Right lobe of liver (tissue), 6 donors: ENCODE data around the gene RIPK4. TPM values are rescaled to one million over a fixed set of nuclear protein-coding genes. Genes with fewer than 3 reads are reported as not detected.

Source experiments
- ATAC-seq, 4 donors: fragments of 200-7000 bp; cut with Tn5 transposase; one replicate each; pipeline ENCODE4 v1.9.1; 2020; ENCODE audit warnings: mild to moderate bottlenecking in 4 of 4, moderate library complexity in 4 of 4
- DNase-seq, 3 donors: peaks; one replicate each; pipeline ENCODE4 v3.0.0-alpha.2; 2020
- H3K27ac ChIP-seq, 3 donors: fragments of 200-600 bp; one replicate each; pipeline ENCODE4 v1.8.0; 2022
- H3K27me3 ChIP-seq, 2 donors: fragments of 200-600 bp; one replicate each; pipeline ENCODE4 v1.8.0; 2022
- H3K36me3 ChIP-seq, 4 donors: fragments of 200-600 bp; sonication (generic) in 1 of 4; one replicate each; pipeline versions ENCODE4 v1.5.1 to v1.8.0; 2017 to 2022; ENCODE audit warnings: control low read depth in 1 of 4
- H3K4me1 ChIP-seq, 4 donors: fragments of 200-600 bp; sonication (generic) in 1 of 4; one replicate each; pipeline versions ENCODE4 v1.5.1 to v1.8.0; 2017 to 2022; ENCODE audit warnings: control low read depth in 1 of 4
- H3K4me3 ChIP-seq, 3 donors: fragments of 200-600 bp; one replicate each; pipeline ENCODE4 v1.8.0; 2022
- H3K9me3 ChIP-seq, 4 donors: fragments of 200-600 bp; sonication (generic) in 1 of 4; one replicate each; pipeline versions ENCODE4 v1.5.1 to v1.8.0; 2017 to 2022; ENCODE audit warnings: control low read depth in 1 of 4
- CTCF ChIP-seq, 4 donors: fragments of 200-600 bp in 3 of 4; fragments of 450-650 bp in 1 of 4; IDR thresholded peaks; one replicate each; pipeline versions ENCODE4 v1.5.1 to v1.8.0; 2016 to 2022; ENCODE audit warnings: antibody characterized with exemption in 4 of 4, mild to moderate bottlenecking in 2 of 4
- POLR2A ChIP-seq: fragments of 450-650 bp; IDR thresholded peaks from one replicate; pipeline ENCODE4 v1.6.1; 2017; ENCODE audit warnings: antibody characterized with exemption, mild to moderate bottlenecking
- WGBS: methylation state at CpG from one replicate; pipeline ENCODE4 v1.1.6; 2018; ENCODE audit warnings: low coverage, low lambda C conversion rate; ENCODE audit not compliant: insufficient coverage; ENCODE audit errors: missing lambda C conversion rate; 5-methylcytosine and 5-hydroxymethylcytosine counted together
- intact Hi-C, 2 donors: fragments of 100-400 bp; cut with DNase I; formaldehyde crosslinking; loops; one replicate each; pipeline versions ENCODE4 v1.11.2 to v1.14.1; 2022
- total RNA-seq, 6 experiments: library from RNA; depleted of rRNA in 2 of 6; stranded (reverse); fragments of >200 nt in 2 of 6; fragmentation: NEBNext Ultra II Directional in 3 of 6; extraction: Animal tissue kit (Norgen Biotek cat#: 25700) in 3 of 6; gene quantifications; one replicate each; pipeline versions ENCODE4 v1.1.0 to v1.2.4, GENCODE V29; 2016 to 2023
- donor health status: DM: no; HTN: yes; CAD: no.
- donor health status: DM: no; HTN: no; CAD: no.
- donor health status: DM: no; HTN: no; CAD: no.
- donor health status: DM: no; HTN: yes; CAD: no.
- donor health status: DM: no; HTN: yes; CAD: no.

RIPK4 gene
- total RNA-seq, 6 experiments from 2014 or later: 6.7 to 18.7 (median 12.7) TPM

- Histone ChIP-seq H3K27me3 (no peaks in the 10 kb centered on the region), H3K27ac (no peak overlapping the region), H3K4me1 (no peaks in the 10 kb centered on the region), H3K4me3 (no peak overlapping the region), H3K36me3 (peaks cover 0 to 34% (median 14%) of the 10 kb centered on the region in 4 donors), H3K9me3 (no peaks in the 10 kb centered on the region)
- no peak for DNase-seq
- intact Hi-C loops: no loop called here
- 83% methylated on average over 7 of the region's 9 CpGs for WGBS
- no peak for ATAC-seq
- TF ChIP-seq POLR2A (no peak), CTCF (IDR thresholded peaks at IDR 0.05) (no peak)
These were observed 29.1 kb downstream of the RIPK4 start for GRCh38 chr21:41737651-41738324.

- H3K4me3 ChIP-seq: no peak overlapping the region
- H3K36me3 ChIP-seq: peaks cover 0 to 22% (median 9%) of the 10 kb centered on the region in 4 donors
- intact Hi-C loops: no loop called here
- no peaks in the 10 kb centered on the region for H3K4me1 ChIP-seq
- no peaks in the 10 kb centered on the region for H3K9me3 ChIP-seq
- no peaks in the 10 kb centered on the region for H3K27me3 ChIP-seq
- DNase-seq (peak in 1 of 3 donors; percentile 49), ATAC-seq (peak in 1 of 4 donors; percentile 30)
- no CpG with 5 or more reads among the region's 2 CpGs for WGBS
- no peak for TF ChIP-seq CTCF (IDR thresholded peaks at IDR 0.05)
- TF ChIP-seq POLR2A: no peak
- H3K27ac ChIP-seq: no peak overlapping the region
These were observed 30.4 kb downstream of the RIPK4 start for GRCh38 chr21:41736423-41736822.

- intact Hi-C loops: no loop called here
- Histone ChIP-seq H3K36me3 (peaks cover 0 to 3% (median 0%) of the 10 kb centered on the region in 4 donors), H3K9me3 (no peaks in the 10 kb centered on the region), H3K4me1 (no peaks in the 10 kb centered on the region), H3K27me3 (no peaks in the 10 kb centered on the region), H3K4me3 (no peak overlapping the region), H3K27ac (no peak overlapping the region)
- WGBS: 68% methylated on average over 6 of the region's 13 CpGs
- no peak for ATAC-seq
- TF ChIP-seq POLR2A: no peak
- no peak for TF ChIP-seq CTCF (IDR thresholded peaks at IDR 0.05)
- peak in 1 of 3 donors; percentile 23 for DNase-seq
These were observed 32.7 kb downstream of the RIPK4 start for GRCh38 chr21:41733951-41734689.

GRCh38 chr21:41731081-41731480 is 35.8 kb downstream of the RIPK4 start:
- WGBS: 75% methylated on average over 2 of the region's 2 CpGs
- Histone ChIP-seq H3K27me3 (no peaks in the 10 kb centered on the region), H3K4me1 (no peaks in the 10 kb centered on the region), H3K4me3 (no peak overlapping the region), H3K36me3 (no peaks in the 10 kb centered on the region), H3K9me3 (no peaks in the 10 kb centered on the region), H3K27ac (no peak overlapping the region)
- DNase-seq: no peak
- intact Hi-C loops: no loop called here
- ATAC-seq: no peak
- TF ChIP-seq POLR2A: no peak
- no peak for TF ChIP-seq CTCF (IDR thresholded peaks at IDR 0.05)
